SK-N-MC (cell line): ENCODE data around the gene ANKDD1A.

Experiments
- DNase-seq: peaks from one replicate; pipeline ENCODE4 v3.0.0-alpha.2; 2011; ENCODE audit warnings: low read depth, low spot score
- H3K27ac ChIP-seq: fragments of 200-600 bp; sonication (generic); 2 replicates; pipeline ENCODE4 v1.5.1; 2016; ENCODE audit warnings: mixed run types
- H3K36me3 ChIP-seq: fragments of 200-600 bp; sonication (generic); 2 replicates; pipeline ENCODE4 v1.6.1; 2017; ENCODE audit warnings: antibody characterized with exemption, low read length, mixed read lengths; ENCODE audit not compliant: insufficient read depth
- H3K4me3 ChIP-seq: fragments of 200-600 bp; sonication (generic); 2 replicates; pipeline ENCODE4 v1.5.1; 2016
- H3K9ac ChIP-seq: fragments of 200-600 bp; sonication (generic); 2 replicates; pipeline ENCODE4 v1.8.0; 2017; ENCODE audit warnings: mixed run types, mixed read lengths; ENCODE audit not compliant: insufficient read length
- H3K9me3 ChIP-seq: fragments of 200-600 bp; sonication (generic); 2 replicates; pipeline ENCODE4 v1.6.1; 2017; ENCODE audit warnings: low read depth, mild to moderate bottlenecking, antibody characterized with exemption, low read length, moderate library complexity, mixed read lengths
- EZH2 ChIP-seq: fragments of 200-600 bp; sonication (generic); IDR thresholded peaks from one replicate; pipeline ENCODE4 v1.6.1; 2017; ENCODE audit warnings: antibody characterized with exemption
- FOXP2 ChIP-seq: optimal IDR thresholded peaks from 2 replicates; pipeline ENCODE3; 2011; ENCODE audit warnings: mild to moderate bottlenecking, moderate library complexity; ENCODE audit not compliant: insufficient read depth; ENCODE audit errors: extremely low read length, control extremely low read depth
- POLR2AphosphoS5 ChIP-seq: IDR thresholded peaks from 2 replicates; pipeline ENCODE4 v1.6.1; 2012; ENCODE audit warnings: mild to moderate bottlenecking, low read depth, low read length, borderline replicate concordance

The ANKDD1A gene

DNA sequence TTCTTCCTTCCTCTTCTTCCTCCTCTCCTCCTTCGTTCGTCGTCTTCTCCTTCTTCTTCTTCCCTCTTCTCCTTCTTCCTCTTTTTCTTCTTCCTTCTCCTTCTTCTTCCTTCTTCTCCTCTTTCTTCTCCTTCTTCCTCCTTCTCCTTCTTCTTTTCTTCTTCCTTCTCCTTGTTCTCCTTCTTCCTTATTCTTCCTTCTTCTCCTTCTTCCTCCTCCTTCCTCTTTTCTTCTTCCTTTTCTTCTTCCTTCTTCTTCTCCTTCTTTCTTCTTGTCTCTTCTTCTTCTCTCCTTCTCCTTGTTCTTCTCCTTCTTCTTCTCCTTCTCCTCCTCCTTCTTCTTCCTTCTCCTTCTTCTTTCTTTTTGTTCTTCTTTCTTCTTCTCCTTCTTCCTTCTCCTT, 42.7 kb downstream of the ANKDD1A start:
- Histone ChIP-seq H3K9ac (no peak overlapping the region), H3K36me3 (peaks cover 34% of the 10 kb centered on the region), H3K4me3 (no peak overlapping the region), H3K27ac (no peak overlapping the region), H3K9me3 (no peaks in the 10 kb centered on the region)
- DNase-seq, result no peak
- TF ChIP-seq POLR2AphosphoS5 (no peak), FOXP2 (no peak), EZH2 (no peak)

DNA sequence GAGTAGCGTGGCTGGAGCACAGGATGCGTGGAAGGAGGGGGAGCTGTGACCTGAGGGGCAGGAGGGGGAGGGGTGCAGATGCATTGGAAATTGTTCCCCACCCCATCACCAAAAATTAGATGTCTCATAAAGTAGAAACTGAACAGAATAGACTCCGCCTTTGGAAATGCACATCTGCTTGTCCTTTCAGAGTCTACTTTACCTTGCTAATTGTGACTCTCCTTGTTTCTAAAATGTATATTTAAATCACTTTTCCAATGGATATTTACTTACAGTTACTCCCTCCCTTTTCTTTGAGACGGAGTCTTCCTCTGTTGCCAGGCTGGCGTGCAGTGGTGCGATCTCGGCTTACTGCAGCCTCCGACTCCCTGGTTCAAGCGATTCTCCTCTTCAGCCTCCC, 47.4 kb downstream of the ANKDD1A start:
- TF ChIP-seq EZH2 (no peak), FOXP2 (no peak), POLR2AphosphoS5 (no peak)
- no peak overlapping the region for H3K27ac ChIP-seq
- DNase-seq, result no peak
- H3K9ac ChIP-seq, result no peak overlapping the region
- H3K9me3 ChIP-seq, result no peaks in the 10 kb centered on the region
- no peak overlapping the region for H3K4me3 ChIP-seq
- H3K36me3 ChIP-seq, result peaks cover 80% of the 10 kb centered on the region

DNA sequence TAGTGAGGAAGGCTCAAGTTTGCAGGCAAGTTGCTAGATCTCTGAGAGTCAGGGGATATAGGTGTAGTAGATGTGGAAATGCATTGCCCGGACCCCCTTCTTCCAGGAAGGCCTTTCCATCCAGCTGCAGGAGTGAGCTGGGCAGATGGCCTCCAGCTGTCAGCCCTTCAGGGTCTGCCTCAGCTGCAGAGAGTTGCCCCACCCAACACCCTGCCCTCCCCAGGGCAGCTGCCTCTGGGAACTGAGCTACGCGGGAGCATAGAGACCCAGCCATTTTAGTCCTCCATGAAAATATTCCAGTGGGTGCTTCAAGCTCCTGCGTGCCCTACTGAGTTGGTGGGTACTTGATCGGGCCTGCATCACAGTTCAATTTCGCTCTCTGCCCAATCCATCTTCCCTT, 48.5 kb downstream of the ANKDD1A start:
- no peak for DNase-seq
- Histone ChIP-seq H3K27ac (no peak overlapping the region), H3K9me3 (no peaks in the 10 kb centered on the region), H3K36me3 (peaks cover 88% of the 10 kb centered on the region), H3K4me3 (no peak overlapping the region), H3K9ac (no peak overlapping the region)
- TF ChIP-seq POLR2AphosphoS5, result no peak
- no peak for TF ChIP-seq EZH2
- TF ChIP-seq FOXP2, result no peak

DNA sequence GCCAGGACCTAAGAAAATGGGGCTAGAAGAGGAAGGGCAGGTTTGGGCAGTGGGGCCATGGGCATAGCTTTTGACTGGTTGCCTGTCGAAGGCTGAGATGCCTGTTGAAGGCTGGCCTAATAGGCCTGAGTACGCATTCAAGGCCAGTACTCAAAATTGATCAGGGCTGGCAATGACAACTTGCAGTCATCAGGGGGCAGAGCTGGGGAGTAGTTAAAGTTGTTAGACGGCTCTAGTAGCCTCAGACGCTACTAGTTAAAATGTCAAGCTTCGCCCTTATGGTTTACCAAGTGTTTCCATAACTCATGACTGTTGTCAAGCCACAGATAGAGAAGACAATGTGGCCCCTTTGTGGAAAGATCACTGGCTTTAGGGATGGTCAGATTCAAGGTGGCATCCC, 49.3 kb downstream of the ANKDD1A start:
- Histone ChIP-seq H3K27ac (no peak overlapping the region), H3K4me3 (no peak overlapping the region), H3K9ac (no peak overlapping the region), H3K9me3 (no peaks in the 10 kb centered on the region), H3K36me3 (peaks cover 88% of the 10 kb centered on the region)
- no peak for DNase-seq
- TF ChIP-seq FOXP2 (no peak), EZH2 (no peak)

DNA sequence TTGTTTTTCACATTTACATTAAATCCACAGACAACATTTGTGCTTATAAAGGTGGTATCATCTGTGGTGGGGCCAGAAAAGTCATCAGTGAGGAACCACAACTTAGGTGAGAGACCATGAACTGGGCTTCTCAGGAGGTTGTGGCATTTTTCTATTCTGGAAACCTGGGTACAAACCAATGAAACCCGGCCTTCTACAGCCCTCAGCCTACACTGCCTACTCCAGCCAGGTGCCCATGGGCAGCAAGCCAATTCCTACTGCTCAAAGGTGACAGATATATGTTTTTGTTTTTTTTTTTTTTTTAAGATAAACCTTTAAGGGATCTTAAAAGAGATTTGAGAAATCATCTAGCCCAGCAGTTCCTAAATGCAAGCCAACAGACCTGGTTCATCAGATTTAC, 57.7 kb downstream of the ANKDD1A start:
- Histone ChIP-seq H3K4me3 (no peak overlapping the region), H3K9ac (no peak overlapping the region), H3K9me3 (no peaks in the 10 kb centered on the region), H3K27ac (no peak overlapping the region), H3K36me3 (peaks cover 67% of the 10 kb centered on the region)
- no peak for TF ChIP-seq FOXP2
- TF ChIP-seq EZH2, result no peak
- no peak for TF ChIP-seq POLR2AphosphoS5
- DNase-seq, result no peak

DNA sequence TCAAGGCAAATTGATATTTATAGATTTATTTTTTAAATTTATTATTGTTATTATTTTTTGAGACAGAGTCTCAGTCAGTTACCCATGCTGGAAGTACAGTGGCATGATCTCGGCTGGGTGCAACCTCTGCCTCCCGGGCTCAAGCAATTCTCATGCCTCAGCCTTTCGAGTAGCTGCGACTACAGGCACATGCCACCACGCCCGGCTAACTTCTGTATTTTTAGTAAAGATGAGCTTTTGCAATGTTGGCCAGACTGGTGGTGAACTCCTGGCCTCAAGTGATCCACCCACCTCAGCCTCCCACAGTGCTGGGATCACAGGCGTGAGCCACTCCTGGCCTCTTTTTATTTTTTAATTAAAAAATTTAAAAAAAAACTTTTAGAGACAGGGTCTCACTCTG, 59.0 kb downstream of the ANKDD1A start:
- peaks cover 67% of the 10 kb centered on the region for H3K36me3 ChIP-seq
- no peak for DNase-seq
- no peak overlapping the region for H3K27ac ChIP-seq

DNA sequence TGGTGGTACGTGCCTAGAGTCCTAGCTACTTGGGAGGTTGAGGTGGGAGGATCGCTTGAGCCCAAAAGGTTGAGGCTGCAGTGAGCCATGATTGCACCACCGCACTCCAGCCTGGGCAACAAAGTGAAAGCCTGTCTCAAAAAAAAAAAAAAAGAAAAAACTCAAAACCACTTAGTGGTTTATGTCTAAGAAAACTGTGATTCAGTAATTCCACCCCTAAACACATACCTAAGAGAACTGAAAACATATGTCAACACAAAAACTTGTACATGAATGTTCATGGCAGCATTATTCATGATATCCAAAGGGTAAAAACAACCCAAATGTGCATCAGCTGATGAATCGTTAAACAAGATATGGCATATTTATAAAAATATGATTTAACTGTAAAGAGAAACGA, 63.7 kb downstream of the ANKDD1A start:
- Histone ChIP-seq H3K4me3 (no peak overlapping the region), H3K9me3 (no peaks in the 10 kb centered on the region), H3K27ac (no peak overlapping the region), H3K36me3 (peaks cover 78% of the 10 kb centered on the region), H3K9ac (no peak overlapping the region)
- no peak for DNase-seq
- TF ChIP-seq POLR2AphosphoS5, result no peak
- TF ChIP-seq EZH2, result no peak
- TF ChIP-seq FOXP2, result no peak

More for the DNA sequence above, 59.0 kb downstream of the ANKDD1A start:
- Histone ChIP-seq H3K9ac (no peak overlapping the region), H3K4me3 (no peak overlapping the region), H3K9me3 (no peaks in the 10 kb centered on the region)
- TF ChIP-seq EZH2 (no peak), FOXP2 (no peak), POLR2AphosphoS5 (no peak)

DNA sequence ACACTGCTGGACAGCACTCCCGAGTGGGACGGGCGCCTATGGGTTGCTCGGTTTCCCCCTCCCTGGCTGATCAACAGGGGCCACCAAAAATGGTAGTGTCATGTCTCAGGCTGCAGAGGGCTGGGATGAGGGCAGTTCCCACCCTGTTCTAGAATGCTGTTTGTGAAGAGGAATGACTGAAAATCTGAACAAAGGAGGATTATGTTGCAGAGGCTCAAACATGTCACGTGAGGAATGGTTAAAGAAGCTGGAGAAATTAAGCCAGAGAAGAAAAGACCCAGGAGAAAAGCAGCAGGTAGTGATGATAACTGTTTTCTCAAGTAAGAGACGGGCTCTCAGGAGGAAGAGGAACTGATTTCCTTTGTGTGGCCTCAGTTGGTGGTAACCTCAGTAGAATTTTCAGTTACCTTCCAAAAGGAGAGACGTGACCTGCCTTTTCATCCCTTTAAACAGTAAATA, 67.6 kb downstream of the ANKDD1A start:
- Histone ChIP-seq H3K36me3 (peaks cover 60% of the 10 kb centered on the region), H3K9ac (no peak overlapping the region), H3K27ac (no peak overlapping the region), H3K4me3 (no peak overlapping the region), H3K9me3 (no peaks in the 10 kb centered on the region)
- no peak for DNase-seq
- no peak for TF ChIP-seq FOXP2
- no peak for TF ChIP-seq POLR2AphosphoS5
- no peak for TF ChIP-seq EZH2

DNA sequence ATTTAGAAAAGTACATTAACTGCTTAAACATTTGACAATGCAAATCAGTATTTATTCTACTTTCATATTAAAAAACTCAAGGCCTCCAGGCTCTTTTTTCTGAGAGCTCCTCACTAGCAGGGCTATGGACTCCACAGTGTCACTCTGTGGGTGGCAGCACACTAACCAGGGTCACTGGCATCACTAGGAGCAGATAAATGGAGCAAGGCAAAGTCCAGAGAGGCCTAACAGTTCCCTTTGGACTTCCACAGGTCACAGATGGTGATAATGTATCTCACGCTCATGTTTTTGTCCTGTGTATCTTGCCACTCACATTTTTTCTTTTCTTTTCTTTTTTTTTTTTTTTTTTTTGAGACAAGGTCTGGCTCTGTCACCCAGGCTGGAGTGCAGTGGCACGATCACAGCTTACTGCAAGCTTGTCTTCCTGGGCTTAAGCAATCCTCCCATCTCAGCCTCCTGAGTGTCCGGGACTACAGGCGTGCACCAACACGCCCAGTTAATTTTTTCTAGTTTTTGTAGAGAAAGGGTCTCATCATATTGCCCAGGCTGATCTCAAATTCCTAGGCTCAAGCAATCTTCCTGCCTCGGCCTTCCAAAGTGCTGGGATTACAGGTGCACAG, 70.2 kb downstream of the ANKDD1A start:
- DNase-seq, result no peak
- H3K27ac ChIP-seq, result peak overlapping the region; percentile 86
- TF ChIP-seq POLR2AphosphoS5 (no peak), EZH2 (no peak), FOXP2 (no peak)
- peak overlapping the region; percentile 62 for H3K4me3 ChIP-seq
- peaks cover 37% of the 10 kb centered on the region for H3K36me3 ChIP-seq
- no peaks in the 10 kb centered on the region for H3K9me3 ChIP-seq
- peak overlapping the region; percentile 53 for H3K9ac ChIP-seq
